BLaER1 treated with 17β-estradiol and CSF1 and Interleukin-3, amounts not matched to agents 10 nM and 100 nM (cell line): Measurements from ENCODE around the gene IGFALS.
A peak's percentile ranks its signal among the peaks of the same experiment; 100 is the strongest.

Experiments
- H3K27ac ChIP-seq, 11 experiments: shearing (Covaris generic); formaldehyde crosslinking; 2 replicates each; pipeline ENCODE4 v1.8.1; 2022
- H3K27me3 ChIP-seq, 11 experiments: shearing (Covaris generic); formaldehyde crosslinking; 2 replicates each; pipeline ENCODE4 v1.8.1; 2022
- H3K36me3 ChIP-seq, 11 experiments: shearing (Covaris generic); formaldehyde crosslinking; 2 replicates each; pipeline ENCODE4 v1.8.1; 2022
- H3K4me1 ChIP-seq, 10 experiments: shearing (Covaris generic); formaldehyde crosslinking; 2 replicates each; pipeline ENCODE4 v1.8.1; 2022
- H3K4me2 ChIP-seq, 11 experiments: shearing (Covaris generic); formaldehyde crosslinking; 2 replicates each; pipeline ENCODE4 v1.8.1; 2022
- H3K4me3 ChIP-seq, 10 experiments: shearing (Covaris generic); formaldehyde crosslinking; 2 replicates each; pipeline ENCODE4 v1.8.1; 2022
- H3K9ac ChIP-seq, 11 experiments: shearing (Covaris generic); formaldehyde crosslinking; 2 replicates each; pipeline ENCODE4 v1.8.1; 2022
- H3K9me3 ChIP-seq, 11 experiments: shearing (Covaris generic); formaldehyde crosslinking; replicated peaks in 1 of 11; 2 replicates each; pipeline ENCODE4 v1.8.1; 2022
- H4K20me1 ChIP-seq, 11 experiments: shearing (Covaris generic); formaldehyde crosslinking; 2 replicates each; pipeline ENCODE4 v1.8.1; 2022
- Cebpa-rat ChIP-seq, 11 experiments: shearing (Covaris generic); IDR thresholded peaks; 2 replicates each; pipeline ENCODE4 v1.8.1; 2022

The IGFALS gene

GRCh38 chr16:1745181-1745899 is 48.2 kb downstream of the IGFALS start:
- peak overlapping the region in 2 of 11 experiments; percentile 0 to 18; a peak in 2 of 22 replicates for H3K27ac ChIP-seq
- no peak for TF ChIP-seq Cebpa-rat (IDR thresholded peaks at IDR 0.05)
- H4K20me1 ChIP-seq = peaks cover 32 to 91% (median 60%) of the 10 kb centered on the region in 11 experiments; a peak in 19 of 22 replicates
- no peaks in the 10 kb centered on the region for H3K27me3 ChIP-seq
- H3K4me1 ChIP-seq = peaks cover 0 to 19% (median 12%) of the 10 kb centered on the region in 10 experiments; a peak in 11 of 20 replicates
- H3K4me2 ChIP-seq = peak overlapping the region in 6 of 11 experiments; percentile 11 to 39 (median 25); a peak in 10 of 22 replicates
- peaks cover 86 to 100% (median 97%) of the 10 kb centered on the region in 11 experiments for H3K36me3 ChIP-seq
- H3K4me3 ChIP-seq = no peak overlapping the region
- no peaks in the 10 kb centered on the region for H3K9me3 ChIP-seq
- H3K9ac ChIP-seq = peak overlapping the region in 5 of 11 experiments; percentile 1 to 21 (median 11); a peak in 3 of 22 replicates

DNA sequence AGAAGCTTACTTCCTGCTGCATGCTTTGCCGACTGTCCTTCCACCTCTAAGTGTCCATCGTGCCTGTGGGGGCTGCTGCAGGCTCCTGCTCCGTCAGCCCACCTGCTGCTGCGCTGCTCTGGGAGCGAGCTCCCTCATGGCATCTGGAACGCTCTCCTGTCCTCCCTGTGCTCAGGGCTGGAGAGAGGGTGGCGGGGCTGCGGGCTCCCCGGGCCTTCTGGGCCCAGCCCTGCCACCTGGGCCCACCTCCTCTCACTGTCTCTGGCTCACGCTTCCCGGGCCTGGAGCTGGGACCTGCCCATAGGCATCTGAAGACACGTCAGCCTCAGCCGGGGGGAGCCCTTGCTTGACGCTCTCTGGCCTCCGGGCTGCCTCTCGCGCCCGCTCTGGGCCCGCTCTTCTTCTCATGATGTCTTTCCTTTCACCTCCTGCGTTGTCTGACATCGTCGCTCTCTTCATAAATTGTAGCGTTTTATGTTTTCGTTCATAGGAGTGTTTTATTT is 49.1 kb downstream of the IGFALS start:
- peaks cover 0 to 19% (median 12%) of the 10 kb centered on the region in 10 experiments; a peak in 11 of 20 replicates for H3K4me1 ChIP-seq
- H3K36me3 ChIP-seq = peaks cover 80 to 97% (median 92%) of the 10 kb centered on the region in 11 experiments
- no peak for TF ChIP-seq Cebpa-rat (IDR thresholded peaks at IDR 0.05)
- 0 out of 22 replicates have a peak overlapping the region, but pooled peaks of 1 of the 11 experiments have one; percentile 34 for H3K4me2 ChIP-seq
- H4K20me1 ChIP-seq = peaks cover 32 to 87% (median 56%) of the 10 kb centered on the region in 11 experiments; a peak in 19 of 22 replicates
- H3K9me3 ChIP-seq = peaks cover 0 to 6% (median 4%) of the 10 kb centered on the region in 11 experiments; a peak in 11 of 22 replicates
- no peaks in the 10 kb centered on the region for H3K27me3 ChIP-seq
- peak overlapping the region in 4 of 11 experiments; percentile 5 to 29 (median 15); a peak in 3 of 22 replicates for H3K9ac ChIP-seq
- no peak overlapping the region for H3K4me3 ChIP-seq
- H3K27ac ChIP-seq = peak overlapping the region in 1 of 11 experiments; percentile 16; a peak in 2 of 22 replicates

DNA sequence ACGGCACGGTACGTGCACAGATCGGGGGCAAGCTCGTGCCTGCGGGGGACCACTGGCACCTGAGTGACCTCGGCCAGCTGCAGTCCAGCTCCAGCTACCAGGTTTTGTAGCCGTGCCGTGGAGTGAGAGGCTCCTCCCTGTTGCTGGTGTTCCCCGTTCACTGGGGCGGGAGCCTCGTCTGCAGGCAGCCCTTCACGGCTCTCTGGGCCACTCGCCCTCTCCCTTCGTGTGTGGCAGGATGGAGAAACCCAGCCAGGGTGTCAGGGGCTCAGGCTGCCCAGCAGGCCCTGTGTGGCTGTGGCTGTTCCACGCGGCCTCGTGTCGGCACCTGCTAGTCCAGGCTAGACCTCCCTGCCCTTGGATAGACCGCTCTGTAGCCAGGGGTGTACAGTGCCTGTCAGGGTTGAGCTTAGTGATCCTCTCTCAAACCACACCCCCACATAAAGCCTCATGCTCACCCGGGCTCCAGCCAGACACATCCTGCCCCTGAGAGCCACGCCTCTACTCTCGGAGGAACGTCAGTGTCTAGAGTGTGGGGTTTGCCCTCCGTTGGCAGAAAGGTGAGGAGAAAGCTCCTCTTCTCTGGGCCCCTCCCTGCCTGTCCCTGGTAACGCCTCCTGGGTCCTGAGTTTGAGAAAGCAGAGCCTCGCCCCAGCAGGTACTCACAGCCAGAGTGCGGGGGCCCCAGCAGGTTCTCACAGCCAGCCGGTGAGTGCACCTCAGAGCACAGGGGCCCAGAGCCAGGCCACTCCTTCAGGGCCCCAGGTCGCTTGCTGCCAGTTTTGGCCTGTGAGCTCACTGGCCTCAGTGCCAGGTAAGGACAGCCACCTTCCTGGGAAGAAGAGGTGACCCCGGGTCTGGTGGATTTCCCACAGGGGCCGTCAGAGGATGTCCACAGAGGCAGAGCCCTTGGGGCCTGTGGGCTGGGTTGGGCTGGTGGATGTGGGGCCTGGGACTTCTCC is 49.8 kb downstream of the IGFALS start:
- TF ChIP-seq Cebpa-rat (IDR thresholded peaks at IDR 0.05) = no peak
- Histone ChIP-seq H3K27me3 (no peaks in the 10 kb centered on the region), H3K9ac (peak overlapping the region in 5 of 11 experiments; percentile 5 to 29 (median 9); a peak in 4 of 22 replicates), H3K4me2 (0 out of 22 replicates have a peak overlapping the region, but pooled peaks of 1 of the 11 experiments have one; percentile 34), H4K20me1 (peaks cover 32 to 80% (median 53%) of the 10 kb centered on the region in 11 experiments; a peak in 18 of 22 replicates), H3K9me3 (peaks cover 0 to 14% (median 12%) of the 10 kb centered on the region in 11 experiments; a peak in 15 of 22 replicates), H3K4me3 (no peak overlapping the region), H3K27ac (peak overlapping the region in 2 of 11 experiments; percentile 2 to 16; a peak in 2 of 22 replicates), H3K4me1 (peaks cover 0 to 19% (median 12%) of the 10 kb centered on the region in 10 experiments; a peak in 11 of 20 replicates), H3K36me3 (peaks cover 72 to 89% (median 85%) of the 10 kb centered on the region in 11 experiments)

DNA sequence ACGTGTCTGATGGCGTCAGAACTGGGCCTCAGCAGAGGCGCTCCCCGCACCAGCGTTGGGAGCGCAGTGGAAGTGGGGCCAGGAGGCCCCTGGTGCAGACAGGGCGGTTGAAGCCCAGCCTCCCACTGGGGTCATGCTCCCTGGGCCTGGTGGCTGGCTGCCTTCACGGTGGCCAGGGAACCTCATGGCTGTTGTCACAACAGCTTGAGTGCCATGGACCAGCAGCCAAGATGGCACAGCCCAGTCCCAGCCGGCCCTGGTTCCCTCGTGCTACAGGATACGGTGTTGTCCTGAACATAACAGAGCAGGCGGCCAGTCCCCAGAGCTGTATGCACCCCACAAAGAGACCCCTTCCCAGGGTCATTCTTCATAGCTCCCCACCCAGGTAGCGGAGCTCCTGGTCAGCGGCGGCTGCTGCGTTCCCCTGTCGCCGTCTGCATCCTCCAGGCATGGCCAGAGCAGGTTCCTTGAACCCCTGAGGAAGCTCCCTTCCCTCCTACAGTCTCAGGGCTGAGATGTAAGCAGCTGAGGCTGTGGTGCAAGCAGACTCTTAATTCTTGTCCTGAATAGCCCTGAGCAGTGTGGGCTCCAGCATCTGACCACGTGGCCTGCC is 51.8 kb downstream of the IGFALS start:
- no peaks in the 10 kb centered on the region for H3K27me3 ChIP-seq
- no peak overlapping the region for H3K4me3 ChIP-seq
- H3K4me1 ChIP-seq = peaks cover 0 to 19% (median 12%) of the 10 kb centered on the region in 10 experiments; a peak in 11 of 20 replicates
- H4K20me1 ChIP-seq = peaks cover 24 to 68% (median 52%) of the 10 kb centered on the region in 11 experiments; a peak in 18 of 22 replicates
- H3K9ac ChIP-seq = peak overlapping the region in 2 of 11 experiments; percentile 10 to 32; a peak in 2 of 22 replicates
- H3K4me2 ChIP-seq = no peak overlapping the region
- H3K36me3 ChIP-seq = peaks cover 52 to 69% (median 65%) of the 10 kb centered on the region in 11 experiments
- H3K27ac ChIP-seq = no peak overlapping the region
- TF ChIP-seq Cebpa-rat (IDR thresholded peaks at IDR 0.05) = no peak
- peaks cover 0 to 34% (median 32%) of the 10 kb centered on the region in 11 experiments; a peak in 19 of 22 replicates for H3K9me3 ChIP-seq

DNA sequence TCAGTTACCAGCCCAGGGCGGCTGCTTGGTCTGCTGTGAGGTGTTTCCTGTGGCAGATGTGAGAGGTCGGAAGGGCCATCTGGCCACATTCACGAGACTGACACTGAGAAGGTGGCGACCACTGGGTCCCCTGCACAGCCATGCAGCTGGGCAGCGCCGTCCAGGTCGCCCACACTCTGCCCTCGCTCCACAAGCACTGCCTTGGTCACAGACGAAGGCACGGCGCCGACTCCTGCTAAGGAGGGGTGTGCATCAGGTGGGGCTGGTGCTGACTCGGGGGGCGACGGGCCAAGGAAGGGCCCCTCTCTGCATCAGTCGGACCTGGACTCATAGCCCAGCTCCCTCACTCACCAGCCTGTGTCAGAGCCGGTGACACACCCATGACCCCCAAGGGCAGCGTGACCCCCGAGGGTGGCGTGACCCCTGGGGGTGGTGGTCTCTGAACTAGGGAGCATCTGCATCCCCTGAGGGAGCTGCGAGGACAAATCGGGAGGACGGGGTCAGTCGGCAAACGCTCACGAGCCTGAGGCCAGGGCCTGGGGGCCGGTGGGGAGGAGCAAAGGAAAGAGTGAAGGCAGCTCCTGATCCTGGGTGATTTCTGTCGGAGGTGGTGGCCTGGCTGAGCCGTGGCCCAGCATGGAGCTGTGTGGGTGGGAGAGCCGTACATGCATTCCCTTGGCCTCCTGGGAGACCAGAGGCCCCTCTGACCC is 52.6 kb downstream of the IGFALS start:
- H3K27me3 ChIP-seq = no peaks in the 10 kb centered on the region
- peaks cover 0 to 41% (median 39%) of the 10 kb centered on the region in 11 experiments; a peak in 20 of 22 replicates for H3K9me3 ChIP-seq
- peaks cover 0 to 18% (median 12%) of the 10 kb centered on the region in 10 experiments; a peak in 11 of 20 replicates for H3K4me1 ChIP-seq
- peaks cover 20 to 61% (median 45%) of the 10 kb centered on the region in 11 experiments; a peak in 18 of 22 replicates for H4K20me1 ChIP-seq
- no peak overlapping the region for H3K4me3 ChIP-seq
- no peak overlapping the region for H3K27ac ChIP-seq
- no peak for TF ChIP-seq Cebpa-rat (IDR thresholded peaks at IDR 0.05)
- H3K4me2 ChIP-seq = no peak overlapping the region
- H3K9ac ChIP-seq = peak overlapping the region in 1 of 11 experiments; percentile 16; a peak in 1 of 22 replicates
- H3K36me3 ChIP-seq = peaks cover 45 to 62% (median 58%) of the 10 kb centered on the region in 11 experiments
